Neural crest cell (in vitro differentiated cells): ENCODE results near the gene FKBP7. TPM values are rescaled to one million over a fixed set of nuclear protein-coding genes. Genes with fewer than 3 reads are reported as not detected.
A peak's percentile ranks its signal among the peaks of the same experiment; 100 is the strongest.
"Not testable (repeated sequence)": the region's sequence is repeated elsewhere in the genome, so short reads cannot be mapped to it uniquely, and the experiment has no call there.

Source experiments
- DNase-seq: peaks from one replicate; pipeline ENCODE4 v3.0.0; 2021; ENCODE audit warnings: low read depth, mixed read lengths, low spot score
- H3K27ac Mint-ChIP-seq: one replicate; pipeline ENCODE4 v1.8.0; 2021; ENCODE audit warnings: mild to moderate bottlenecking, mixed read lengths; ENCODE audit not compliant: unreplicated experiment
- H3K27me3 Mint-ChIP-seq: 2 replicates; pipeline ENCODE4 v1.8.0; 2021; ENCODE audit warnings: low read depth, mild to moderate bottlenecking, mixed read lengths
- H3K36me3 Mint-ChIP-seq: 2 replicates; pipeline ENCODE4 v1.8.0; 2021; ENCODE audit warnings: low read depth, mild to moderate bottlenecking, mixed read lengths
- H3K4me1 Mint-ChIP-seq: 2 replicates; pipeline ENCODE4 v1.8.0; 2021; ENCODE audit warnings: mixed read lengths
- H3K4me3 Mint-ChIP-seq: one replicate; pipeline ENCODE4 v1.8.0; 2021; ENCODE audit warnings: mild to moderate bottlenecking, mixed read lengths
- H3K9me3 Mint-ChIP-seq: 2 replicates; pipeline ENCODE4 v1.8.0; 2021; ENCODE audit warnings: mixed read lengths
- total RNA-seq: library from RNA; stranded (reverse); gene quantifications from 2 replicates; pipeline ENCODE4 v1.2.1, GENCODE V29; 2021
- TF ChIP-seq, protein P1 (sequence below): fragments of 200-600 bp; sonication (generic); conservative IDR thresholded peaks from 2 replicates; pipeline ENCODE4 v1.5.0; 2021; ENCODE audit warnings: antibody characterized with exemption, mild to moderate bottlenecking

FKBP7 gene
- total RNA-seq, 1 donor from 2014 or later = 25.2 TPM

DNA sequence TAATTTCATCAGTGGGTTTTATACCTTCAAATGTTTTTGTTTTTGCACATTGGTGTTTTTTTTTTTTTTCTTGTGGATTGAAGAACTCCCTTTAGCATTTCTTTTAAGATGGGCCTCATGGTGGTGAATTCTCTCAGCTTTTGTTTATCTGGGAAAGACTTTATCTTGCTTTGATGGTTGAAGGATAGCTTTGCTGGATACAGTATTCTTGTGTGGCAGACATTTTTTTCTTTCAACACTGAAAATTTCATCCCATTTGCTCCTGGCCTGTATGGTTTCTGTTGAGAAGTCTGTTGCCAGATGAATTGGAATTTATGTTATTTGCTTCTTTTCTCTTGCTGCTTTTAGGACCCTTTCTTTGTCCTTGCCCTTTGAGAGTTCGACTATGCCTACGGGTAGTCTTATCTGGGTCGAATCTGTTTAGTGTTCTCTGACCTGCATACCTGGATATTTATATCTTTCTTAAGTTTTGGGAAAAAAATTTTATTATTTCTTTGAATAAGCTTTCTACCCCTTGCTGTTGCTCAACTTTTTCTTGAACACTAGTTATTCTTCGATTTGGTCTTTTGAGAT, 53.1 kb downstream of the FKBP7 start:
- Mint-ChIP-seq H3K4me1 (no peaks in the 10 kb centered on the region), H3K27ac (no peak overlapping the region), H3K4me3 (no peak overlapping the region), H3K27me3 (no peaks in the 10 kb centered on the region), H3K9me3 (peaks cover 2% of the 10 kb centered on the region), H3K36me3 (peaks cover 49% of the 10 kb centered on the region)
- DNase-seq = no peak
- TF ChIP-seq, protein P1, sequence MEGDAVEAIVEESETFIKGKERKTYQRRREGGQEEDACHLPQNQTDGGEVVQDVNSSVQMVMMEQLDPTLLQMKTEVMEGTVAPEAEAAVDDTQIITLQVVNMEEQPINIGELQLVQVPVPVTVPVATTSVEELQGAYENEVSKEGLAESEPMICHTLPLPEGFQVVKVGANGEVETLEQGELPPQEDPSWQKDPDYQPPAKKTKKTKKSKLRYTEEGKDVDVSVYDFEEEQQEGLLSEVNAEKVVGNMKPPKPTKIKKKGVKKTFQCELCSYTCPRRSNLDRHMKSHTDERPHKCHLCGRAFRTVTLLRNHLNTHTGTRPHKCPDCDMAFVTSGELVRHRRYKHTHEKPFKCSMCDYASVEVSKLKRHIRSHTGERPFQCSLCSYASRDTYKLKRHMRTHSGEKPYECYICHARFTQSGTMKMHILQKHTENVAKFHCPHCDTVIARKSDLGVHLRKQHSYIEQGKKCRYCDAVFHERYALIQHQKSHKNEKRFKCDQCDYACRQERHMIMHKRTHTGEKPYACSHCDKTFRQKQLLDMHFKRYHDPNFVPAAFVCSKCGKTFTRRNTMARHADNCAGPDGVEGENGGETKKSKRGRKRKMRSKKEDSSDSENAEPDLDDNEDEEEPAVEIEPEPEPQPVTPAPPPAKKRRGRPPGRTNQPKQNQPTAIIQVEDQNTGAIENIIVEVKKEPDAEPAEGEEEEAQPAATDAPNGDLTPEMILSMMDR = no peak

DNA sequence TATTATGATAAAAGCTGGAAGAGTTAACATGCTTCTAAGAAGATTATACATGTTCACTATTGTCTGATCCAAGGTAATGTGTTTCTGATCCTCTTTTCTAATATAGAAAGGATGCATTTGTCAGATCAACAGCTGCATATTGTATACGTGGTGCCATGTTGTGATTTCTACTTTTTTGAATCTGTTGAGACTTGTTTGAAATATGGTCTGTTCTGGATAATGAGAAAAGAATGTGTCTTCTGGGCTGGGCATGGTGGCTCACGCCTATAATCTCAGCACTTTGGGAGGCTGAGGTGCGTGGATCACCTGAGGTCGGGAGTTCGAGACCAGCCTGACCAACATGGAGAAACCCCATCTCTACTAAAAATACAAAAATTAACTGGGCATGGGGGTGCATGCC, 54.7 kb downstream of the FKBP7 start:
- not testable (repeated sequence) for H3K4me1 Mint-ChIP-seq, H3K4me3 Mint-ChIP-seq, H3K27me3 Mint-ChIP-seq, H3K9me3 Mint-ChIP-seq, H3K27ac Mint-ChIP-seq, DNase-seq
- H3K36me3 Mint-ChIP-seq = peaks cover 41% of the 10 kb centered on the region

DNA sequence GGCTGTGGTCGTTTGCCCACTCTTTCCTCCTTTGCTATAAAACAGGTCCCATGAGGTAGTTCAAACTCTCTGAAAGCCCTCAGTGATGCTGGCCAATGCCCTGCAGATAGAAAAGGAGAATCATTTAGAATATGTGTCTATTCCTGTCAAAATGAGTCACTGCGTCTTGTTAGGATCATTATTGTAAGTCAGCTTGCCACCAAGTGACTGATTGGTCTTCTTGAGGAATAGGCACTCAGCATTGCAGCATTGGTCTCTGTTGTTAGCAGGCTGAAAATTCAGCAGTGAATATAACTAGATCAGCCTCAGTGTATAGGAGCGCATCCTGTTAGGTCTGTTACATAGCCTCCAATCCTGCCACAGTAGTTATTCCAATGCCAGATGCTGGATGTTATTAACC, 56.3 kb downstream of the FKBP7 start:
- peaks cover 2% of the 10 kb centered on the region for H3K9me3 Mint-ChIP-seq
- H3K4me1 Mint-ChIP-seq = no peaks in the 10 kb centered on the region
- no peak overlapping the region for H3K4me3 Mint-ChIP-seq
- no peak overlapping the region for H3K27ac Mint-ChIP-seq
- TF ChIP-seq, protein P1 = no peak
- H3K27me3 Mint-ChIP-seq = no peaks in the 10 kb centered on the region
- peaks cover 35% of the 10 kb centered on the region for H3K36me3 Mint-ChIP-seq
- no peak for DNase-seq

DNA sequence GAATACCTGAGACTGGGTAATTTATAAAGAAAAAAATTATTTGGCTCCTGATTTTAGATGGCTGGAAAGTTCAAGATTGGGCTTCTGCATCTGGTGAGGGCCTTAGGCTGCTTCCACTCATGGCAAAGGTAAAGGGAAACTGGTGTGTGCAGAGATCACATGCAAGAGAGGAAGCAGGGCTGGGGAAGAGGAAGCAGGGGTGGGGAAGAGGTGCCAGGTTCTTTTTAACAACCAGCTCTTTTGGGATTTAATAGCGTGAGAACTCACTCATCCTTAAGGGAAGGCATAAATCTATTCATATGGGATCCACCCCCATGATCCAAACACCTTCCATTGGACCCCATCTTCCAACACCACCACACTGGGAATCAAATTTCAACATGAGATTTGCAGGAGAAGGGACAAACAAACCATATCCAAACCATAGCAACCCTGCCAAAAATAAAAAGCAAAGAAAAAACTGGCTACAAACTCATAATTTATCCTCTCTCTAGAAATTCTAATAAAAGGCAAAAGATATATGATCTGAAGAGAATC, 57.9 kb downstream of the FKBP7 start:
- no peak overlapping the region for H3K4me3 Mint-ChIP-seq
- H3K27ac Mint-ChIP-seq = no peak overlapping the region
- peaks cover 21% of the 10 kb centered on the region for H3K36me3 Mint-ChIP-seq
- H3K9me3 Mint-ChIP-seq = no peaks in the 10 kb centered on the region
- no peak for DNase-seq
- no peaks in the 10 kb centered on the region for H3K4me1 Mint-ChIP-seq
- TF ChIP-seq, protein P1 = no peak
- H3K27me3 Mint-ChIP-seq = no peaks in the 10 kb centered on the region

DNA sequence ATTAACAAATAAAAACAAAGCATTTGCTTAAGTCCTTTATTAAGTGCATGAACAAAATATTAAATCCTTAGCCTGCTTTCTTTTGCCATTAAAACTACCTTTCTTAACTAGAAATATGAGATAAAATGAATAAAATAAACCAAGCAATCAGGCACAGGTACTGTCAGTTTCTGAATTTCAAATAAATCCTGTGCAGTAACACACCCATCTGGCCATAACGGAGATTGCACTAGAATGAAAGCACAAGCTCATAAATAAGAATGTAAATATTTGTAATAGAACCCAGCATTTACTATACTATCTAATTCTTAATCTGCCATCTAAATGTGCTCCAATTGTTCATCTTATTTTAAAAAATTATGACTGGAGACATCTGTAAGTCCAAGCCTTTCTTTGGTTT, 59.3 kb downstream of the FKBP7 start:
- TF ChIP-seq, protein P1 = peak; percentile 56
- Mint-ChIP-seq H3K27ac (no peak overlapping the region), H3K9me3 (no peaks in the 10 kb centered on the region), H3K4me1 (peaks cover 12% of the 10 kb centered on the region), H3K36me3 (peaks cover 8% of the 10 kb centered on the region), H3K4me3 (no peak overlapping the region), H3K27me3 (no peaks in the 10 kb centered on the region)
- no peak for DNase-seq

DNA sequence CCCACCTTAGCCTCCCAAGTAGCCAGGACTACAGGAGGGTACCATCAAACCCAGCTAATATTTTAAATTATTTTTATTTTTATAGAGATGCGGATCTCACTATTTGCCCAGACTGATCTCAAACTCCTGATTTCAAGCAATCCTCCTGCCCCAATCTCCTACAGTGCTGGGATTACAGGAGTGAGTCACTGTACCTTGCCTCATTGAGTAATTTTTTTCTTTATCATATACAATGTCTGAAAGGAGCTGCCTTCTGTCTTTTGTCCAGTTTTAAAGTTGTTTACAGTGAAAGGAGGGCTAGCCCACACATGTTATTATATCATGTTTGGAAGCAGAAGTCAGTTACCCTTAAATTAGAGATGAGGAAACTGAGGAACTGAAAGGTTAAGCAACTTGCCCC, 60.0 kb downstream of the FKBP7 start:
- Mint-ChIP-seq H3K4me3 (no peak overlapping the region), H3K9me3 (no peaks in the 10 kb centered on the region), H3K27me3 (no peaks in the 10 kb centered on the region), H3K27ac (no peak overlapping the region), H3K36me3 (peaks cover 4% of the 10 kb centered on the region), H3K4me1 (peaks cover 19% of the 10 kb centered on the region)
- DNase-seq = no peak
- TF ChIP-seq, protein P1 = no peak
